ENCODE results near the gene PGAM5. TPM values are rescaled to one million over a fixed set of nuclear protein-coding genes. Genes with fewer than 3 reads are reported as not detected.
A peak's percentile ranks its signal among the peaks of the same experiment; 100 is the strongest.

The PGAM5 gene
- total and polyA plus RNA-seq, 2 of the 4 experiments (the other 2 are of a cell fraction), result 25.2 to 37.8 TPM

- TF ChIP-seq RCOR1 (IDR thresholded peaks at IDR 0.05; ENCODE audit: insufficient replicate concordance, low read length) (no peak), MAZ (IDR thresholded peaks at IDR 0.05; ENCODE audit: borderline replicate concordance, low read depth, low read length) (peak; percentile 60; the same call in 1 of the 2 replicates), RAD21 (IDR thresholded peaks at IDR 0.05; ENCODE audit: low read length) (no peak), CHD1 (IDR thresholded peaks at IDR 0.05; ENCODE audit: low read depth, low read length) (no peak), CEBPB (IDR thresholded peaks at IDR 0.05; ENCODE audit: low read depth, low read length) (no peak), ELK1 (IDR thresholded peaks at IDR 0.05; ENCODE audit: borderline replicate concordance, low read depth, low read length) (no peak), SMC3 (IDR thresholded peaks at IDR 0.05; ENCODE audit: low read depth, low read length) (no peak), POLR2A (IDR thresholded peaks at IDR 0.05; ENCODE audit: low read depth, low read length) (peak; percentile 88)
- TF ChIP-seq, protein P1, sequence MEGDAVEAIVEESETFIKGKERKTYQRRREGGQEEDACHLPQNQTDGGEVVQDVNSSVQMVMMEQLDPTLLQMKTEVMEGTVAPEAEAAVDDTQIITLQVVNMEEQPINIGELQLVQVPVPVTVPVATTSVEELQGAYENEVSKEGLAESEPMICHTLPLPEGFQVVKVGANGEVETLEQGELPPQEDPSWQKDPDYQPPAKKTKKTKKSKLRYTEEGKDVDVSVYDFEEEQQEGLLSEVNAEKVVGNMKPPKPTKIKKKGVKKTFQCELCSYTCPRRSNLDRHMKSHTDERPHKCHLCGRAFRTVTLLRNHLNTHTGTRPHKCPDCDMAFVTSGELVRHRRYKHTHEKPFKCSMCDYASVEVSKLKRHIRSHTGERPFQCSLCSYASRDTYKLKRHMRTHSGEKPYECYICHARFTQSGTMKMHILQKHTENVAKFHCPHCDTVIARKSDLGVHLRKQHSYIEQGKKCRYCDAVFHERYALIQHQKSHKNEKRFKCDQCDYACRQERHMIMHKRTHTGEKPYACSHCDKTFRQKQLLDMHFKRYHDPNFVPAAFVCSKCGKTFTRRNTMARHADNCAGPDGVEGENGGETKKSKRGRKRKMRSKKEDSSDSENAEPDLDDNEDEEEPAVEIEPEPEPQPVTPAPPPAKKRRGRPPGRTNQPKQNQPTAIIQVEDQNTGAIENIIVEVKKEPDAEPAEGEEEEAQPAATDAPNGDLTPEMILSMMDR (conservative IDR thresholded peaks at IDR 0.05; ENCODE audit: low read depth, low read length), result peak; percentile 23; the same call in 1 of the 2 replicates
- Histone ChIP-seq H3K4me3 (ENCODE audit: insufficient read depth, low read depth, low read length) (peak overlapping the region; percentile 65), H3K56ac (ENCODE audit: extremely low read depth, insufficient read depth, low read length) (peak overlapping the region; percentile 70; the same call in 1 of the 2 replicates), H3K18ac (ENCODE audit: low read depth, low read length) (peak overlapping the region; percentile 4; the same call in 1 of the 2 replicates), H4K8ac (ENCODE audit: low read depth in 2 of 2, low read length in 2 of 2) (peak overlapping the region; percentile 68 to 87), H3K27ac (ENCODE audit: insufficient read depth, low read length) (peak overlapping the region; percentile 82), H2BK120ac (ENCODE audit: low read depth, low read length) (peak overlapping the region; percentile 70), H2AFZ (replicated peaks; ENCODE audit: low read length, poor library complexity) (peak overlapping the region; percentile 98), H2BK5ac (ENCODE audit: low read depth, low read length, poor library complexity, severe bottlenecking) (peak overlapping the region; percentile 94), H3K4me2 (ENCODE audit: low read depth, low read length) (peak overlapping the region; percentile 72), H2BK15ac (ENCODE audit: low read depth, low read length) (no peak overlapping the region), H3K4ac (ENCODE audit: low read depth, low read length) (peak overlapping the region; percentile 84), H3K14ac (replicated peaks; ENCODE audit: low read depth, low read length) (peak overlapping the region; percentile 93; the same call in 1 of the 2 replicates), H3K9ac (ENCODE audit: low read depth, low read length) (peak overlapping the region; percentile 76), H4K20me1 (ENCODE audit: insufficient read depth, low read length) (peaks cover 41% of the 10 kb centered on the region), H4K91ac (ENCODE audit: insufficient read depth, low read depth, low read length) (peak overlapping the region; percentile 62; the same call in 1 of the 2 replicates), H3K36me3 (ENCODE audit: control insufficient read depth, insufficient read depth, low read length) (peaks cover 3% of the 10 kb centered on the region), H3K9me3 (ENCODE audit: control insufficient read depth, insufficient read depth, low read length) (no peaks in the 10 kb centered on the region), H2AK9ac (replicated peaks; ENCODE audit: low read depth, low read length, poor library complexity) (peak overlapping the region; percentile 95), H2AK5ac (ENCODE audit: low read depth, low read length) (peak overlapping the region; percentile 4; the same call in 1 of the 2 replicates), H3K79me1 (ENCODE audit: low read depth in 1 of 2, low read length in 2 of 2) (peaks cover 0 to 32% of the 10 kb centered on the region in 2 experiments; a peak in 3 of 4 replicates), H3K27me3 (ENCODE audit: control insufficient read depth, insufficient read depth, low read length) (no peaks in the 10 kb centered on the region), H4K5ac (ENCODE audit: low read depth, low read length) (no peak overlapping the region; the same call in 1 of the 2 replicates), H3K9me1 (ENCODE audit: insufficient read depth, low read length) (peaks cover 9% of the 10 kb centered on the region), H3K23ac (ENCODE audit: low read depth, low read length) (peak overlapping the region; percentile 86; the same call in 1 of the 2 replicates), H3K4me1 (ENCODE audit: control insufficient read depth, insufficient read depth, low read length) (peaks cover 7% of the 10 kb centered on the region), H2BK20ac (ENCODE audit: low read depth, low read length) (no peak overlapping the region)
- CTCF ChIA-PET, result no interaction called here
- intact Hi-C loops (cut with micrococcal nuclease) (no loop called here), in situ Hi-C loops (cut with MboI; ENCODE audit: low sequenced_read_pairs) (no loop called here), dilution Hi-C loops (cut with HindIII; ENCODE audit: low sequenced_read_pairs, unreplicated experiment) (no loop called here)
- no TSS peak for BruUV-seq (replicated peaks)
- POLR2A ChIA-PET (ENCODE audit: unreplicated experiment), result no interaction called here
- WGBS, 2 experiments (ENCODE audit: extremely low coverage in 2 of 2, insufficient read length in 1 of 2), result 0% methylated on average over 26 of the region's 89 CpGs; no CpG with 5 or more reads in 1 of the 2 experiments
- DNase-seq, result peak; percentile 87
- ATAC-seq (ENCODE audit: low read depth), result peak; percentile 92
These were observed 51.4 kb downstream of the PGAM5 start for GRCh38 chr12:132761921-132762583.
